Parathyroid adenoma (tissue), 2 donors: ENCODE data around the gene FAM114A2.
"Not testable (repeated sequence)": the region's sequence is repeated elsewhere in the genome, so short reads cannot be mapped to it uniquely, and the experiment has no call there.

Experiments
- H2AFZ ChIP-seq: fragments of 300-600 bp; sonication (generic); one replicate; pipeline ENCODE4 v1.7.0; 2017; ENCODE audit warnings: antibody characterized with exemption, mild to moderate bottlenecking
- H3K27ac ChIP-seq: fragments of 300-600 bp; sonication (generic); one replicate; pipeline ENCODE4 v1.7.0; 2017
- H3K27me3 ChIP-seq: fragments of 300-600 bp; sonication (generic); one replicate; pipeline ENCODE4 v1.7.0; 2017; ENCODE audit warnings: low read length; ENCODE audit not compliant: control insufficient read depth, insufficient read depth
- H3K36me3 ChIP-seq: fragments of 300-600 bp; sonication (generic); one replicate; pipeline ENCODE4 v1.7.0; 2017; ENCODE audit warnings: low read length; ENCODE audit not compliant: control insufficient read depth, insufficient read depth
- H3K4me1 ChIP-seq: fragments of 300-600 bp; sonication (generic); one replicate; pipeline ENCODE4 v1.7.0; 2017; ENCODE audit warnings: control low read depth
- H3K4me2 ChIP-seq: fragments of 300-600 bp; sonication (generic); one replicate; pipeline ENCODE4 v1.7.0; 2017; ENCODE audit warnings: low read length
- H3K4me3 ChIP-seq: fragments of 300-600 bp; sonication (generic); one replicate; pipeline ENCODE4 v1.7.0; 2017; ENCODE audit warnings: low read depth, low read length
- H3K79me2 ChIP-seq: fragments of 300-600 bp; sonication (generic); one replicate; pipeline ENCODE4 v1.7.0; 2017; ENCODE audit warnings: control low read depth
- H3K9ac ChIP-seq: fragments of 300-600 bp; sonication (generic); one replicate; pipeline ENCODE4 v1.7.0; 2017; ENCODE audit warnings: mild to moderate bottlenecking
- H3K9me3 ChIP-seq: fragments of 300-600 bp; sonication (generic); one replicate; pipeline ENCODE4 v1.7.0; 2017; ENCODE audit warnings: low read length; ENCODE audit not compliant: control insufficient read depth
- TF ChIP-seq, protein P1 (sequence below): fragments of 300-600 bp; sonication (generic); IDR thresholded peaks from one replicate; pipeline ENCODE4 v1.7.0; 2017; ENCODE audit warnings: antibody characterized with exemption, mild to moderate bottlenecking
- donor health status: primary hyperparathyroidism.

The FAM114A2 gene

GRCh38 chr5:154076240-154076922 is 37.7 kb upstream of the FAM114A2 start:
- Histone ChIP-seq H3K4me3 (no peak overlapping the region), H3K4me2 (no peak overlapping the region), H3K27ac (no peak overlapping the region), H3K27me3 (no peaks in the 10 kb centered on the region), H3K9me3 (no peaks in the 10 kb centered on the region), H3K36me3 (no peaks in the 10 kb centered on the region), H3K79me2 (no peaks in the 10 kb centered on the region), H3K9ac (no peak overlapping the region), H3K4me1 (peaks cover 6% of the 10 kb centered on the region), H2AFZ (no peak overlapping the region)
- TF ChIP-seq, protein P1, sequence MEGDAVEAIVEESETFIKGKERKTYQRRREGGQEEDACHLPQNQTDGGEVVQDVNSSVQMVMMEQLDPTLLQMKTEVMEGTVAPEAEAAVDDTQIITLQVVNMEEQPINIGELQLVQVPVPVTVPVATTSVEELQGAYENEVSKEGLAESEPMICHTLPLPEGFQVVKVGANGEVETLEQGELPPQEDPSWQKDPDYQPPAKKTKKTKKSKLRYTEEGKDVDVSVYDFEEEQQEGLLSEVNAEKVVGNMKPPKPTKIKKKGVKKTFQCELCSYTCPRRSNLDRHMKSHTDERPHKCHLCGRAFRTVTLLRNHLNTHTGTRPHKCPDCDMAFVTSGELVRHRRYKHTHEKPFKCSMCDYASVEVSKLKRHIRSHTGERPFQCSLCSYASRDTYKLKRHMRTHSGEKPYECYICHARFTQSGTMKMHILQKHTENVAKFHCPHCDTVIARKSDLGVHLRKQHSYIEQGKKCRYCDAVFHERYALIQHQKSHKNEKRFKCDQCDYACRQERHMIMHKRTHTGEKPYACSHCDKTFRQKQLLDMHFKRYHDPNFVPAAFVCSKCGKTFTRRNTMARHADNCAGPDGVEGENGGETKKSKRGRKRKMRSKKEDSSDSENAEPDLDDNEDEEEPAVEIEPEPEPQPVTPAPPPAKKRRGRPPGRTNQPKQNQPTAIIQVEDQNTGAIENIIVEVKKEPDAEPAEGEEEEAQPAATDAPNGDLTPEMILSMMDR = no peak

- H3K27ac ChIP-seq = no peak overlapping the region
These were observed 33.9 kb upstream of the FAM114A2 start for GRCh38 chr5:154072414-154073171.

DNA sequence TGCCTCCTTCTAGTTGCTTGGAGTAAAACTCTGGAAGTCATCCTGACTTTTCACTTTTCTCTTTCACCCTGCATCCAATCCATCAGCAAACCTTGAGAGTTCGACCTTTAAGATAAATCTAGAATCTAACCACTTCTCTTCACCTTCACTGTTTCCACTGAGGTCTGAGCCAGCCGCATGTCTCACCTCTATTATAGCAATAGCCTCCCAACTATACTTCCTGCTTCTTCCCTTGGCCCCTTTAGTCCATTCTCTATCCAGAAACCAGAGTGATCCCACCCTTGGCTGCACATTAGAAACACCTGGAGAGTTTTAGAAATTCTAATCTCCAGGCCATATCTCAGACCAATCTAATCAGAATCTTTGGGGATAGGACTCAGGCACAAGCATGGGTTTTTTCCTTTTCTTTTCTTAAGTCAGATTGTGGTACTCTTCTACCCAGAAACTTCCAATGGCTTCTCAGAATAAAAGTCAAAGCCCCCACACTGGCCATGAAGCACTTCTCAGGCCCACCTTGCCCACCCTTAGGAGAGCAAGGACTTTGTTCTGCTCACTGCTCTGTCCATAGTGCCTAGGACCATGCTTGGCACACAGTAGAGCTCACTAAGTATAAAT is 33.2 kb upstream of the FAM114A2 start:
- Histone ChIP-seq H3K4me2 (no peak overlapping the region), H3K4me3 (no peak overlapping the region), H3K27ac (no peak overlapping the region), H3K79me2 (no peaks in the 10 kb centered on the region), H3K4me1 (peaks cover 3% of the 10 kb centered on the region), H3K9ac (no peak overlapping the region), H3K27me3 (no peaks in the 10 kb centered on the region), H2AFZ (peak overlapping the region; percentile 79), H3K36me3 (no peaks in the 10 kb centered on the region), H3K9me3 (no peaks in the 10 kb centered on the region)
- TF ChIP-seq, protein P1 = no peak

More at GRCh38 chr5:154072414-154073171, 33.9 kb upstream of the FAM114A2 start:
- no peaks in the 10 kb centered on the region for H3K79me2 ChIP-seq
- no peak overlapping the region for H3K4me3 ChIP-seq
- H3K4me2 ChIP-seq = no peak overlapping the region
- peak overlapping the region; percentile 79 for H2AFZ ChIP-seq
- no peak overlapping the region for H3K9ac ChIP-seq
- no peaks in the 10 kb centered on the region for H3K9me3 ChIP-seq
- no peaks in the 10 kb centered on the region for H3K27me3 ChIP-seq
- H3K4me1 ChIP-seq = peaks cover 6% of the 10 kb centered on the region
- TF ChIP-seq, protein P1 = peak; percentile 97
- H3K36me3 ChIP-seq = no peaks in the 10 kb centered on the region

DNA sequence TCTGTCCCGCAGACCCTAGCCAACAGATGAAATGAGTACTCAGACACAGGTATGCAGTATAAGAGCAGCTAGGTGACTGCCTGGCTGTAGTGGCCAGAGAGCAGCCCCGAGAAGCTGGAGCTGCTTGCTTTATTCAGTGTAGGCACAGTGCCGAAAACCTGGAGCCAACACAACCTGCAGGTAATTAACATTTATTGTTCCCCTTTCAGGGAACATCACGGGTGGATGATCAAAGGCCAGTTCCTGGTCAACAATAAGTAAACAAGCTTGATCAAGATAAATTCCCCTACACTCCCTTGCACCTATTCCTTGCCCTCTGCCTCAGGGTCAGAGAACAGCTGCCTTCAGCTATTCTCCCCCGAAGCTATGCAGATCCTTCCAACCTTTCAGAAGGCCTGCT is 31.1 kb upstream of the FAM114A2 start:
- H3K36me3 ChIP-seq, H3K4me3 ChIP-seq, H3K9ac ChIP-seq, H3K27ac ChIP-seq, H3K27me3 ChIP-seq, H2AFZ ChIP-seq, H3K9me3 ChIP-seq, H3K79me2 ChIP-seq, H3K4me1 ChIP-seq, H3K4me2 ChIP-seq: not testable (repeated sequence)

- H3K9ac ChIP-seq = no peak overlapping the region
- H3K27ac ChIP-seq = no peak overlapping the region
- no peak overlapping the region for H3K4me3 ChIP-seq
- no peaks in the 10 kb centered on the region for H3K36me3 ChIP-seq
- H3K4me2 ChIP-seq = no peak overlapping the region
- no peaks in the 10 kb centered on the region for H3K79me2 ChIP-seq
- H3K4me1 ChIP-seq = no peaks in the 10 kb centered on the region
- H2AFZ ChIP-seq = no peak overlapping the region
- H3K9me3 ChIP-seq = no peaks in the 10 kb centered on the region
- TF ChIP-seq, protein P1 = no peak
- no peaks in the 10 kb centered on the region for H3K27me3 ChIP-seq
These were observed 27.3 kb upstream of the FAM114A2 start for GRCh38 chr5:154065971-154066370.
